Vagina (tissue), 2 donors: ENCODE measurements around the gene TMEM235. TPM values are rescaled to one million over a fixed set of nuclear protein-coding genes. Genes with fewer than 3 reads are reported as not detected.

Experiments used
- DNase-seq, 2 donors: peaks; one replicate each; pipeline ENCODE4 v3.0.0-alpha.2; 2017; ENCODE audit errors: extremely low spot score in 2 of 2
- H3K27ac ChIP-seq: fragments of 200-600 bp; sonication (generic); one replicate; pipeline ENCODE4 v1.5.1; 2019
- H3K27me3 ChIP-seq: fragments of 200-600 bp; sonication (generic); one replicate; pipeline ENCODE4 v1.5.1; 2019
- H3K36me3 ChIP-seq, 2 donors: fragments of 200-600 bp; sonication (generic); one replicate each; pipeline ENCODE4 v1.5.1; 2017 to 2019
- H3K4me1 ChIP-seq: fragments of 200-600 bp; sonication (generic); one replicate; pipeline ENCODE4 v1.5.1; 2019
- H3K4me3 ChIP-seq, 2 donors: fragments of 200-600 bp; sonication (generic); 1 replicate in 1 of 2; 2 replicates in 1 of 2; pipeline ENCODE4 v1.5.1; 2016 to 2019
- H3K9me3 ChIP-seq: fragments of 200-600 bp; sonication (generic); one replicate; pipeline ENCODE4 v1.5.1; 2019
- POLR2A ChIP-seq, 2 donors: fragments of 450-650 bp; IDR thresholded peaks; one replicate each; pipeline ENCODE4 v1.6.1; 2017; ENCODE audit warnings: antibody characterized with exemption in 2 of 2, mild to moderate bottlenecking in 2 of 2, moderate library complexity in 2 of 2
- POLR2AphosphoS5 ChIP-seq, 2 donors: sonication (generic); formaldehyde crosslinking; IDR thresholded peaks; one replicate each; pipeline ENCODE4 v1.9.0; 2017; ENCODE audit warnings: antibody characterized with exemption in 2 of 2, mild to moderate bottlenecking in 2 of 2, low read depth in 1 of 2; ENCODE audit not compliant: insufficient read depth in 1 of 2
- intact Hi-C: fragments of 100-400 bp; cut with DNase I; formaldehyde crosslinking; loops from one replicate; pipeline ENCODE4 v1.15.1; 2023
- total RNA-seq: library from RNA; depleted of rRNA; stranded (reverse); fragments of >200 nt; gene quantifications from one replicate; pipeline ENCODE4 v1.2.3, GENCODE V29; 2016
- TF ChIP-seq, protein P1 (sequence below), 3 experiments: fragments of 450-650 bp in 2 of 3; fragments of 200-600 bp in 1 of 3; sonication (generic) in 1 of 3; IDR thresholded peaks; one replicate each; pipeline ENCODE4 v1.5.1; 2017 to 2019; ENCODE audit warnings: antibody characterized with exemption in 3 of 3, mild to moderate bottlenecking in 2 of 3, moderate library complexity in 2 of 3

TMEM235 gene
- total RNA-seq, 1 donor from 2014 or later = not detected

DNA sequence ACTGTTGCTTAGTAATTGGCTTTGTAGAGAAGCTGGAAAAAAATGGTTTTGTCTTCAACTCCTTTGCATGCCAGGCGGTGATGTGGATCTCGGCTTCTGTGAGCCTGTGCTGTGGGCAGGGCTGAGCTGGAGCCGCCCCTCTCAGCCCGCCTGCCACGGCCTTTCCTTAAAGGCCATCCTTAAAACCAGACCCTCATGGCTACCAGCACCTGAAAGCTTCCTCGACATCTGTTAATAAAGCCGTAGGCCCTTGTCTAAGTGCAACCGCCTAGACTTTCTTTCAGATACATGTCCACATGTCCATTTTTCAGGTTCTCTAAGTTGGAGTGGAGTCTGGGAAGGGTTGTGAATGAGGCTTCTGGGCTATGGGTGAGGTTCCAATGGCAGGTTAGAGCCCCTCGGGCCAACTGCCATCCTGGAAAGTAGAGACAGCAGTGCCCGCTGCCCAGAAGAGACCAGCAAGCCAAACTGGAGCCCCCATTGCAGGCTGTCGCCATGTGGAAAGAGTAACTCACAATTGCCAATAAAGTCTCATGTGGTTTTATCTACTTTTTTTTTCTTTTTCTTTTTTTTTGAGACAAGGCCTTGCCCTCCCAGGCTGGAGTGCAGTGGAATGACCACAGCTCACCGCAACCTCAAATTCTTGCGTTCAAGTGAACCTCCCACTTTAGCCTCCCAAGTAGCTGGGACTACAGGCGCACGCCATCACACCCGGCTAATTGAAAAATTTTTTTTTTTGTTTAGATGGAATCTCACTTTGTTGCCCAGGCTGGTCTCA, 6.2 kb upstream of the TMEM235 start:
- Histone ChIP-seq H3K4me1 (no peaks in the 10 kb centered on the region), H3K27me3 (no peaks in the 10 kb centered on the region), H3K4me3 (no peak overlapping the region), H3K36me3 (no peaks in the 10 kb centered on the region), H3K9me3 (no peaks in the 10 kb centered on the region), H3K27ac (no peak overlapping the region)
- DNase-seq = no peak
- intact Hi-C loops = no loop called here
- TF ChIP-seq POLR2A (IDR thresholded peaks at IDR 0.05) = no peak
- no peak for TF ChIP-seq POLR2AphosphoS5 (IDR thresholded peaks at IDR 0.05; ENCODE audit: insufficient read depth in 1 of 2, low read depth in 1 of 2)
- TF ChIP-seq, protein P1, sequence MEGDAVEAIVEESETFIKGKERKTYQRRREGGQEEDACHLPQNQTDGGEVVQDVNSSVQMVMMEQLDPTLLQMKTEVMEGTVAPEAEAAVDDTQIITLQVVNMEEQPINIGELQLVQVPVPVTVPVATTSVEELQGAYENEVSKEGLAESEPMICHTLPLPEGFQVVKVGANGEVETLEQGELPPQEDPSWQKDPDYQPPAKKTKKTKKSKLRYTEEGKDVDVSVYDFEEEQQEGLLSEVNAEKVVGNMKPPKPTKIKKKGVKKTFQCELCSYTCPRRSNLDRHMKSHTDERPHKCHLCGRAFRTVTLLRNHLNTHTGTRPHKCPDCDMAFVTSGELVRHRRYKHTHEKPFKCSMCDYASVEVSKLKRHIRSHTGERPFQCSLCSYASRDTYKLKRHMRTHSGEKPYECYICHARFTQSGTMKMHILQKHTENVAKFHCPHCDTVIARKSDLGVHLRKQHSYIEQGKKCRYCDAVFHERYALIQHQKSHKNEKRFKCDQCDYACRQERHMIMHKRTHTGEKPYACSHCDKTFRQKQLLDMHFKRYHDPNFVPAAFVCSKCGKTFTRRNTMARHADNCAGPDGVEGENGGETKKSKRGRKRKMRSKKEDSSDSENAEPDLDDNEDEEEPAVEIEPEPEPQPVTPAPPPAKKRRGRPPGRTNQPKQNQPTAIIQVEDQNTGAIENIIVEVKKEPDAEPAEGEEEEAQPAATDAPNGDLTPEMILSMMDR (IDR thresholded peaks at IDR 0.05) = no peak

DNA sequence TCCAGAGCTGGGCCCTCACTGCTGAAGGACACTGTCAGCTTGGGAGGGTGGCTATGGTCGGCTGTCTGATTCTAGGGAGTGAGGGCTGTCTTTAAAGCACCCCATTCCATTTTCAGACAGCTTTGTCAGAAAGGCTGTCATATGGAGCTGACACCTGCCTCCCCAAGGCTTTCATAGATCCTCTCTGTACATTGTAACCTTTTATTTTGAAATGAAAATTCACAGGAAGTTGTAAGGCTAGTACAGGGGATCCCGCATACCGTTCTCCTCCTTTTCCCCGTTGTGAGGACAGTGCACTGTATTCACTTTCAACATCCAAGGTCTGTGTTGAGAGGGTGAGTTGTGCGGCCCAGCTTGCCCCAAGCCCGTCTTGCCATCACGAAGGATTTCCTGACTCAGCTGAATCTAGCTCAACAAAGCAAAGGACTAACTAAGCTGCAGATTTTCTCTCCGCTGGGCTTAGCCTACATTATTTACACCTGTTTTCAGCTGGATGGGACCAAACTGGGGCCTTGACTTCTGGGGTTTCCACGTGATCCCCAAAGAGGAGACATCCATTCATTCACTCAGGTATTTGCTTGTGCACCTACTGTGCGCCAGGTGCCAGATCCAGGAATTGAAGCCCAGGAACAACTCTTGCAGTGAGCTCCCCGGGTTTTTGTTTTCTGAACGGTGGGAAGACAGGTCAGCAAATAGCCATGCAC, 5.2 kb upstream of the TMEM235 start:
- Histone ChIP-seq H3K4me3 (no peak overlapping the region), H3K27ac (no peak overlapping the region), H3K4me1 (no peaks in the 10 kb centered on the region), H3K9me3 (no peaks in the 10 kb centered on the region), H3K27me3 (no peaks in the 10 kb centered on the region), H3K36me3 (no peaks in the 10 kb centered on the region)
- no peak for DNase-seq
- intact Hi-C loops = loop anchor here (1.0 kb wide), 1 partner anchor 39 kb away; the partner anchor contains the start of genes AFMID and TK1
- TF ChIP-seq, protein P1 (IDR thresholded peaks at IDR 0.05) = no peak
- no peak for TF ChIP-seq POLR2AphosphoS5 (IDR thresholded peaks at IDR 0.05; ENCODE audit: insufficient read depth in 1 of 2, low read depth in 1 of 2)
- no peak for TF ChIP-seq POLR2A (IDR thresholded peaks at IDR 0.05)

DNA sequence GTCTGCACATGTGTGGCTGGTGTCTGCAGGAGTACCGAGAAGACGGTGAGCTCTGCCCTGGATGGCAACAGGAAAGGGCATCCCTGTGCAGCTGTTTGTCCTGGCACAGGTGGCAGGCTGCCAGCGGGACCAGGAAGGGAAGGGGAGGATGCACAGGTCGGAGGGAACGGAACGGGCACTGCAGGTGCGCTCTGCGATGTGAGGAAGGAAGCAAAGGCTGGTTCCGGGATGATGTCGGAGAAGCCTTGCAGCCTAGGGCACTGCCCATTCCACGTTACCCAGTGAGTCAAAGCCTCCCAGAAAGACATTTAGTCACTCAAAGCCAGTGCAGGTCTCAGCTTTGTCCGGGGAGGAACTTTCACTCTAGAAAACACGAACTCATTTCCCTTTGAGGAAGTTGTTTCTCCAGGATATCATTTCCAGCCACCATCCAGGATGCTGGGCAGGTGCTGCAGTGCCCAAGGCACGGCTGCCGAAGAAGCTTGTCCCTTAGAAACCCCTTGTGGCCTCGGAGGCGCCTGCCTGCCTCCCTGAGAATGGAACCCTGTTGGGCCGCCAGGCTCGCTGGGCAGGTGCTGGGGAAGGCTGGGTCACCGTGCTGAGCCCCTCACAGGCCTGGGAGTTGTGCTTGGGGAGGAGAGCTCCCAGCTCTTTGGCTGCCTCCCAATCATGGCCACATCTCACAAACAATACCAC, 4.5 kb upstream of the TMEM235 start:
- intact Hi-C loops = loop anchor here (1.0 kb wide), 1 partner anchor 40 kb away; the partner anchor contains the start of genes AFMID and TK1
- DNase-seq = no peak
- Histone ChIP-seq H3K4me3 (no peak overlapping the region), H3K27me3 (no peaks in the 10 kb centered on the region), H3K4me1 (no peaks in the 10 kb centered on the region), H3K27ac (no peak overlapping the region), H3K36me3 (no peaks in the 10 kb centered on the region), H3K9me3 (no peaks in the 10 kb centered on the region)
- TF ChIP-seq POLR2AphosphoS5 (IDR thresholded peaks at IDR 0.05; ENCODE audit: insufficient read depth in 1 of 2, low read depth in 1 of 2) (no peak), POLR2A (IDR thresholded peaks at IDR 0.05) (no peak)
- TF ChIP-seq, protein P1 (IDR thresholded peaks at IDR 0.05) = no peak

DNA sequence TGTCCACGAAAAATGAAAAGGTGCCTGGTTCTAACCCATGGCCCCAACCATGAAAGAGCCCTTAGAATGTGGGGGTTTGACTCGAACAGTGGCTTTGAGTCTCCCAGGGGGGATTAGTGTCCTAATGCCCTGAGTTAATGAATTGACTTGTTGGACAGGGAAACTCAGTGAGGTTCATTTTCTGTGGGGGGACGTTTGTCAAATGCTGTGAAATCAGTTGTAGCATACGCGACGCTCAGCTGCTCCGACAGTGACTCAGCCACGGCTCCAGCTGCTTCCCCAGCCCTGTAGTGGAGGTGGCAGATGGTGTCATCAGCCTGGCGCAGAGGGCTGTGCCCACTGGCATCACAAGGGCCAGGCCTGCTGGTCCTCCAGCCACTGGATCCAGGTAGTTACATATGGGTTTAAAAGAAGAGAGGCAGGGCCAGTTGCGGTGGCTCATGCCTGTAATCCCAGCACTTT, 3.9 kb upstream of the TMEM235 start:
- H3K4me1 ChIP-seq = no peaks in the 10 kb centered on the region
- H3K4me3 ChIP-seq = no peak overlapping the region
- no peaks in the 10 kb centered on the region for H3K36me3 ChIP-seq
- H3K27ac ChIP-seq = no peak overlapping the region
- no peaks in the 10 kb centered on the region for H3K9me3 ChIP-seq
- no peaks in the 10 kb centered on the region for H3K27me3 ChIP-seq
- intact Hi-C loops = no loop called here
- no peak for DNase-seq
- TF ChIP-seq POLR2AphosphoS5 (IDR thresholded peaks at IDR 0.05; ENCODE audit: insufficient read depth in 1 of 2, low read depth in 1 of 2) (no peak), POLR2A (IDR thresholded peaks at IDR 0.05) (no peak)
- TF ChIP-seq, protein P1 (IDR thresholded peaks at IDR 0.05) = no peak
